Colonic mucosa (tissue), 4 donors: Measurements from ENCODE around the gene AAK1. TPM values are rescaled to one million over a fixed set of nuclear protein-coding genes. Genes with fewer than 3 reads are reported as not detected.

ENCODE experiments used
- DNase-seq: peaks from one replicate; pipeline ENCODE4 v3.0.0-alpha.2; 2020
- H3K27ac ChIP-seq: fragments of 200-600 bp; one replicate; pipeline ENCODE4 v1.8.0; 2021
- H3K27me3 ChIP-seq: fragments of 200-600 bp; one replicate; pipeline ENCODE4 v1.8.0; 2021
- H3K36me3 ChIP-seq: fragments of 200-600 bp; one replicate; pipeline ENCODE4 v1.8.0; 2021
- H3K4me1 ChIP-seq: fragments of 200-600 bp; one replicate; pipeline ENCODE4 v1.8.0; 2021; ENCODE audit warnings: mild to moderate bottlenecking
- H3K4me3 ChIP-seq: fragments of 200-600 bp; one replicate; pipeline ENCODE4 v1.8.0; 2021
- H3K9ac ChIP-seq, 2 donors: one replicate each; pipeline ENCODE4 v1.7.0; 2013; ENCODE audit warnings: control low read depth in 2 of 2, low read depth in 2 of 2, low read length in 2 of 2
- H3K9me3 ChIP-seq: fragments of 200-600 bp; one replicate; pipeline ENCODE4 v1.8.0; 2021
- intact Hi-C: fragments of 100-400 bp; cut with DNase I; formaldehyde crosslinking; loops from one replicate; pipeline ENCODE4 v1.14.1; 2022
- total RNA-seq, 2 donors: library from RNA; stranded (reverse); fragmentation: NEBNext Ultra II Directional in 1 of 2; extraction: Animal tissue kit (Norgen Biotek cat#: 25700) in 1 of 2; gene quantifications; one replicate each; pipeline ENCODE4 v1.2.1, GENCODE V29; 2021
- TF ChIP-seq, protein P1 (sequence below): fragments of 200-600 bp; IDR thresholded peaks from one replicate; pipeline ENCODE4 v1.8.0; 2022; ENCODE audit warnings: antibody characterized with exemption, mild to moderate bottlenecking
- donor health status: healthy.
- donor health status: DM: no; HTN: no; CAD: no.
- donor health status: DM: no; HTN: no; CAD: no.

Gene AAK1
- total RNA-seq, 2 donors from 2014 or later: 33.5 to 41.7 TPM

DNA sequence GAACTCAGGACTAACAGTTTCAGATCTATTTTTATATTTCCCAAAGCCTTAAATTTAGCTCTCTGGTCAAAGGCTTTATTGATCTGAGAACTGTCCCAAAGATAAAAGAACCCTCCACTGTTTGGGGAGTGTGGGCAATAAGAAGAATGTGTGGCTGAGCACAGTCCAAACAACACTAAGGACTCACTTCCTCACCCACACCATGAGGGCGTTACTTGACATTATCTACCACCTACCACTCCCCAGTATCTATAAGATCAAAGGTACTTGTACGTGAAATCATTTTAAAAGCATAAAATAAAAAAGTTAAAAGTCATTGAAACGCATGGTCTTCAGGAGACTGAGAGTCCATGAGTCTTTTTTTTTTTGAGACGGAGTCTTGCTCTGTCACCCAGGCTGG lies 151.7 kb downstream of the AAK1 start:
- intact Hi-C loops: no loop called here
- TF ChIP-seq, protein P1, sequence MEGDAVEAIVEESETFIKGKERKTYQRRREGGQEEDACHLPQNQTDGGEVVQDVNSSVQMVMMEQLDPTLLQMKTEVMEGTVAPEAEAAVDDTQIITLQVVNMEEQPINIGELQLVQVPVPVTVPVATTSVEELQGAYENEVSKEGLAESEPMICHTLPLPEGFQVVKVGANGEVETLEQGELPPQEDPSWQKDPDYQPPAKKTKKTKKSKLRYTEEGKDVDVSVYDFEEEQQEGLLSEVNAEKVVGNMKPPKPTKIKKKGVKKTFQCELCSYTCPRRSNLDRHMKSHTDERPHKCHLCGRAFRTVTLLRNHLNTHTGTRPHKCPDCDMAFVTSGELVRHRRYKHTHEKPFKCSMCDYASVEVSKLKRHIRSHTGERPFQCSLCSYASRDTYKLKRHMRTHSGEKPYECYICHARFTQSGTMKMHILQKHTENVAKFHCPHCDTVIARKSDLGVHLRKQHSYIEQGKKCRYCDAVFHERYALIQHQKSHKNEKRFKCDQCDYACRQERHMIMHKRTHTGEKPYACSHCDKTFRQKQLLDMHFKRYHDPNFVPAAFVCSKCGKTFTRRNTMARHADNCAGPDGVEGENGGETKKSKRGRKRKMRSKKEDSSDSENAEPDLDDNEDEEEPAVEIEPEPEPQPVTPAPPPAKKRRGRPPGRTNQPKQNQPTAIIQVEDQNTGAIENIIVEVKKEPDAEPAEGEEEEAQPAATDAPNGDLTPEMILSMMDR: no peak
- Histone ChIP-seq H3K4me3 (no peak overlapping the region), H3K9me3 (no peaks in the 10 kb centered on the region), H3K27me3 (no peaks in the 10 kb centered on the region), H3K36me3 (no peaks in the 10 kb centered on the region), H3K9ac (no peak overlapping the region), H3K4me1 (peaks cover 5% of the 10 kb centered on the region), H3K27ac (peak overlapping the region; percentile 71)
- no peak for DNase-seq

DNA sequence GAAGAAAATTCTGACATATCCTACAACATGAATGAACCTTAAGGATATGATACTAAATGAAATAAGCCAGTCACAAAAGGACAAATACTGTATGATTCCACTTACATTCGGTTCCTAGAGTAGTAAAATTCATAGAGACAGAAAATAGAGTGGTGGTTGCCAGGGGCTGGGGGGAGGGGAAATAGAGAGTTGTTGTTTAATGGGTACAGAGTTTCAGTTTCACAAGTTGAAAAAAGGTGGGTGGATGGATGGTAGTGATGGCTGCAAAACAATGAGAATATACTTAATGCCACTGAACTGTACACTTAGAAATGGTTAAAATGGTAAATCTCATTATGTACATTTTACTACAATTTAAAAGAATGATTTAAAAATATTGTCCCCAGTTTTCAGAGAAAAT lies 153.1 kb downstream of the AAK1 start:
- no peaks in the 10 kb centered on the region for H3K9me3 ChIP-seq
- TF ChIP-seq, protein P1: no peak
- DNase-seq: no peak
- intact Hi-C loops: no loop called here
- peaks cover 5% of the 10 kb centered on the region for H3K4me1 ChIP-seq
- no peak overlapping the region for H3K9ac ChIP-seq
- no peaks in the 10 kb centered on the region for H3K27me3 ChIP-seq
- H3K36me3 ChIP-seq: no peaks in the 10 kb centered on the region
- H3K27ac ChIP-seq: no peak overlapping the region
- H3K4me3 ChIP-seq: no peak overlapping the region

DNA sequence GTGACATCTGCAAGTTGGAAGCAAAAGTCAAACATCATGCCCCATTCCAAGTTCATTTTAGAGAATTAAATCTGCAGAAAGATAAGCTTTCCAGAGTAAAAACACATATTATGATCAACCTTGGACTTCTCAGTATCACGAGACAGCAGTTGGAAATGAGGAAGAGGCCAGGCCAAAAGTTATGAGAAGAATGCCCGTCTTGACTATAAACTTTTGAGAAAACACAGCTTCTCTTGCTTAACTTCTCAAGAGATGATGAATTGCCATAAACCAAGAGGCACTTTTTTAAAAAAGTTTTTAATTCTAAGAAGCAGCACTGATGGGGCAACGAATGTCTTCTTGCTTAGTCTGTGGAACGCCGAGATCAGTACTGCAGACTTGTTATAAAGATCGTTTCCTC lies 153.7 kb downstream of the AAK1 start:
- Histone ChIP-seq H3K9me3 (no peaks in the 10 kb centered on the region), H3K27ac (no peak overlapping the region), H3K9ac (no peak overlapping the region), H3K36me3 (no peaks in the 10 kb centered on the region), H3K27me3 (no peaks in the 10 kb centered on the region), H3K4me1 (peaks cover 5% of the 10 kb centered on the region), H3K4me3 (no peak overlapping the region)
- intact Hi-C loops: no loop called here
- TF ChIP-seq, protein P1: no peak
- DNase-seq: no peak

DNA sequence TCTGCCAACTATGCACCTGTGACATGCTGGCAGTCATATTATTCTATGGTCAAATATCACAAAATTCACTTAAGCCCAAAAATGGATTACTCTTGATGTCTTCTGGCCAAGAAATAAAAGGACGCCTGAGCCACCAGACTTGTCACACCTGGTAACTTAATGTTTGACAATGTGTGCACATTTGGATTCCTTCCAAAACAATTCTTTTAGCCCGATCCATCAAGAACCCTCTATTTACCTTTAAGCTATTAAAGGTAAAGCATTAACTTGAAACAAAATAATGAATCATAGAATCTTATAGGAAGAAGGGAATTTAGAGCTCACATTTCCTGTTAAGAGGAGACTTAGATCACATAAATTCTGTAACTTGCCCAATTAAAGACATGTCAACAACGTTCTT lies 159.8 kb downstream of the AAK1 start:
- Histone ChIP-seq H3K4me1 (no peaks in the 10 kb centered on the region), H3K9me3 (no peaks in the 10 kb centered on the region), H3K9ac (peak overlapping the region in 1 of 2 donors; percentile 1), H3K27me3 (no peaks in the 10 kb centered on the region), H3K36me3 (no peaks in the 10 kb centered on the region), H3K27ac (peak overlapping the region; percentile 67), H3K4me3 (no peak overlapping the region)
- TF ChIP-seq, protein P1: no peak
- peak; percentile 55 for DNase-seq
- intact Hi-C loops: no loop called here

DNA sequence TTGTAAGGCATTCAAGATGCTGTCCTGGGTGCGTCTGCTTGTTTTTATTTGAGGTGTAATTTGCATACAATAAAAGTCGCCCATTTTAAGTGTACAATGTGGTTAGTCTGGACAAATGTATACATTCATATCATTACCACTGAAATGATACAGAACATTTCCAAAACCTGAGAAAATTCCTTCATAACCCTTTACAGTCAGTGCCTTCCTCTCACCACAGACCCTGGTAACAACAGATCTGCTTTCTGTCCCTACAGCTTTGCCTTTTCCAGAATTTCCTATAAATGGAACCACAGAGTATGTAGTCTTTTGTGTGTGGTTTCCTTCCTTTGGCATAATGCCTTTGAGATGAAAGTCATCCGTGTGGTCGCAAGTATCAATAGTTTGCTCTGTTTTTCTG lies 160.5 kb downstream of the AAK1 start:
- TF ChIP-seq, protein P1: no peak
- Histone ChIP-seq H3K9me3 (no peaks in the 10 kb centered on the region), H3K27me3 (no peaks in the 10 kb centered on the region), H3K27ac (peak overlapping the region; percentile 67), H3K4me1 (no peaks in the 10 kb centered on the region), H3K9ac (peak overlapping the region in 1 of 2 donors; percentile 1), H3K4me3 (no peak overlapping the region), H3K36me3 (no peaks in the 10 kb centered on the region)
- DNase-seq: no peak
- intact Hi-C loops: no loop called here

DNA sequence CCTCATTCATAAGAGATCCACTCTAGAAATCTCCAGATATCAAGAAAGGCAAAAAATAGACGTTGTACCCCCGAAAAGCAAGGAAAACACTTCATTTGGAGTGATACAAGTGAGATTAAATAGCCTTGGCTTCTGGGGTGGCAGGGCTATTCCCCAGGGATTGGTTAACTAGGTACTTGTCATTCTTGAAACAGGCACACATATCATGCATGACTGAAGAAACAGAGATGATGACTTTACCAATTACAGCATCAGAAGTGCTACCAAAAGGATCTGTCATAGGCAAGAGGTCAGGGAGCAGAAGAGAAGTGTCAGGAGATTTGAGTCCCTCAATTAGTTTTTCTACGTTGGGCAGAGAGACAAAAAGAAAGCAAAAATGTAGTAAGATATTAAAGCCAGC lies 161.1 kb downstream of the AAK1 start:
- no peaks in the 10 kb centered on the region for H3K36me3 ChIP-seq
- intact Hi-C loops: no loop called here
- no peak overlapping the region for H3K4me3 ChIP-seq
- DNase-seq: no peak
- no peaks in the 10 kb centered on the region for H3K9me3 ChIP-seq
- H3K4me1 ChIP-seq: no peaks in the 10 kb centered on the region
- H3K27ac ChIP-seq: peak overlapping the region; percentile 67
- TF ChIP-seq, protein P1: no peak
- peak overlapping the region in 1 of 2 donors; percentile 53 for H3K9ac ChIP-seq
- no peaks in the 10 kb centered on the region for H3K27me3 ChIP-seq
